HuH-7 (cell line): ENCODE results near the gene SLC52A3.
"Not testable (repeated sequence)": the region's sequence is repeated elsewhere in the genome, so short reads cannot be mapped to it uniquely, and the experiment has no call there.

Experiments used
- DNase-seq: peaks from one replicate; pipeline ENCODE4 v3.0.0; 2011; ENCODE audit warnings: low spot score

SLC52A3 gene

GRCh38 chr20:728256-728944 lies 39.9 kb downstream of the SLC52A3 start:
- DNase-seq = peak; percentile 89

GRCh38 chr20:726160-726559 lies 42.1 kb downstream of the SLC52A3 start:
- DNase-seq = no peak

DNA sequence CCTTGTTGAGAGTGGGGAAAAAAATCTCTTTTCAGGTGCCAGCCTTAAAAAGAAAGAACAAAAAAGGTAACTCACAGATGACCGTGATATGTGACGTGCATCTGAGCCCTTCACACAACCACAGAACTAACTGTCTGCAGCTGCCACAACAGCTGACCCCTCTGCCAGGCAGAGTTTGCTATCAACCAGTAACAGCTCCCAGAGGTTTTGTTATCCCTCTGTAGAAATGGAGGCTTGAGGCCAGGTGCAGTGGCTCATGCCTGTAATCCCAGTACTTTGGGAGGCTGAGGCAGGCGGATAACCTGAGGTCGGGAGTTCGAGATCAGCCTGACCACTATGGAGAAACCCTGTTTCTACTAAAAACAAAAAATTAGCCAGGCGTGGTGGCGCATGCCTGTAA lies 42.8 kb downstream of the SLC52A3 start:
- DNase-seq = no peak

- DNase-seq = not testable (repeated sequence)
These were observed 43.5 kb downstream of the SLC52A3 start for GRCh38 chr20:724797-725196.

GRCh38 chr20:723756-724155 lies 44.5 kb downstream of the SLC52A3 start:
- DNase-seq = no peak

GRCh38 chr20:722822-723644 lies 45.3 kb downstream of the SLC52A3 start:
- DNase-seq = no peak

DNA sequence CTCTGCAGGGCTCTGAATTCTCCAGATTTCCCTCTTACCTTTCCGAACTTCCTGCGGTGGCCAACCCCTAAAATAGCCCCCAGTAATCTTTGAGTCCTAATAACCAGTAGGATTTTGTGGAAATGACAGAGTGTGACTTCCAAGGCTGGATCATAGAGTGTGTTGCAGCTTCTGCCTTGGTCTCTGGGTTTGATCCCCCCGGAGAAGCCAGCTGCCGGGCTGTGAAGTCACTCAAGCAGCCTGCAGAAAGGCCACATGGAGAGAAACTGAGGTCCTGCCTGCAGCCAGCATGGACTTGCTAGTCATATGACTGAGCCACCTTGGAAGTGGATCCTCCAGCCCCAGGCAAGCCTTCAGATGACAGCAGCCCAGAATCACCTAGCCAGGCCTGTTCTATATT lies 46.4 kb downstream of the SLC52A3 start:
- DNase-seq = no peak

GRCh38 chr20:719816-720215 lies 48.5 kb downstream of the SLC52A3 start:
- no peak for DNase-seq

GRCh38 chr20:719068-719467 lies 49.2 kb downstream of the SLC52A3 start:
- DNase-seq = no peak

- DNase-seq = no peak
These were observed 50.5 kb downstream of the SLC52A3 start for GRCh38 chr20:717832-718231.

DNA sequence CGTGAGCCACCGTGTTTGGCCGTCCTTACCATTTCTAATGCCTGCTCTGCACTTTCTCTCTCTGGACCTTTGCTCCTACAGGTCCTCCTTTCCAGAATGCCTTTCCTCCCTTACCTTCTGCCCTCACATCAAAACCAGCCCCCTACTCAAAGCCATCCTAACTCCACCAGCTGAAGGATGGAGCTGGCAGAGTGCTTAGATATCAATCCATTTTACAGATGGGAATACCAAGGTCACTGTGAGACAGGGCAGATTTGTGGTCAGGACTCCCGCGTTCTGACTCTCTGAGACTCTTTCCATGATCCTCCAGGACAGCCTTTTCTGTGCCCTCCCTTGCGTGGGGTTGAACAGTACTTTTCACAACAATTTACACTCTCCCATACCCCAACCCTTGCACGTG lies 51.0 kb downstream of the SLC52A3 start:
- DNase-seq = no peak

- no peak for DNase-seq
These were observed 53.8 kb downstream of the SLC52A3 start for GRCh38 chr20:714453-714852.

DNA sequence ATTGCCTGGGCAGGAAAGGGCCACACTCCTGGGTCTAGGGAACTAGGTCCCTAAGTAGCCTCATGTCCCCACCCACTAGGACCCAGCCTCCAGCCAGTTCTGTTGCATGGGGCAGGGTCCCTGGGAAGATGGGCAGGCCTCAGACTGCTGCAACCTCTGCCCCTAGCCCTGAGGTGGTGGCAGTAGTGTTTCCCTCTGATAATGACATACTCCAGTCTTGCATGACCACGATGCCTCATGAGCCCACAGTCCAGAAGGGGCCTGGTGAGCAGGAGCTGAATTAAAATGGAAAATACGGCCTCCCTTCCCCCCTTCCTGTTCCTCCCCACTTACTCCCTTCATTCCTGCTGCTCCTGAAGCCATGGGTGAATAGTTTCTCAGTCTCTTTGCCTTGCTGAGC lies 56.7 kb downstream of the SLC52A3 start:
- DNase-seq = no peak

DNA sequence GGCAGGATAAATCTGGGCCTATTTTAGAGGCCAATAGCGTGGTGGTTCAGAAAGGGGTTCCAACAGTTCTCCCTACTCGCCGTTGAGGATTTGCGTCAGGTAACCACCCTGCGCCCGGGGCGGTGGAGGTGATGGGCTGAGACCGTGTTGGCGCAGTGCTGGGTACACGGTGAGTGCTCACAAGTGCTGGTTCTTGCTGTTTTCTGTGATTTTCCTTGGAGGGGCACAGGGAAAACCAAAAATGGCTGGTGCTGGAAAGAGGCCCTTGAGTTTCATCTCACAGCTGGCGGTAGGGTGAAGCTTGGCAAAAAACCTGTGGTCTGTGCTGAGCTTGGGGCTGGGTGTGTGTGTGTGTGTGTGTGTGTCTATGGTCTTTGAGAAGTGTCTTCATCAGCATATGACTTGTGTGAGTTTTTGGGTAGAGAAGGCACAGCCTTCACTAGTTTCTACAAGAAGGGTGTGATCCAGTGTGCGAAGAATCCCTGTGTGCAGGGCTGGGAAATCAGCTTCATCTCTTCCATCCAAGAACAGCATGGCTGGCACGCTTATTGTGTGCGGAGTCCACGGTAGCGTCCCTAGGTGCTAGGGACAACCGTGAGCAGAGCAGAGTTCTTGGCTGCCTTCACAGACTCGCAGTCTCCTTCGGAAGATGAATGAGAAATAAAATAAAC lies 57.4 kb downstream of the SLC52A3 start:
- no peak for DNase-seq
